Neural progenitor cell (in vitro differentiated cells): ENCODE results near the gene FBLN1. TPM values are rescaled to one million over a fixed set of nuclear protein-coding genes. Genes with fewer than 3 reads are reported as not detected.
"Not testable (repeated sequence)": the region's sequence is repeated elsewhere in the genome, so short reads cannot be mapped to it uniquely, and the experiment has no call there.

Source experiments
- DNase-seq: peaks from one replicate; pipeline ENCODE4 v3.0.0-alpha.2; 2016; ENCODE audit warnings: low spot score
- H2AFZ ChIP-seq: fragments of 200-600 bp; sonication (generic); replicated peaks from 2 replicates; pipeline ENCODE4 v1.6.1; 2016; ENCODE audit warnings: antibody characterized with exemption
- H3F3A ChIP-seq: fragments of 200-600 bp; sonication (generic); 2 replicates; pipeline ENCODE4 v1.6.1; 2016; ENCODE audit warnings: antibody characterized with exemption, low read depth
- H3K27ac ChIP-seq: fragments of 200-600 bp; sonication (generic); 2 replicates; pipeline ENCODE4 v1.5.1; 2016; ENCODE audit warnings: mild to moderate bottlenecking
- H3K27me3 ChIP-seq: fragments of 200-600 bp; sonication (generic); 2 replicates; pipeline ENCODE4 v1.6.1; 2016; ENCODE audit warnings: mild to moderate bottlenecking, moderate library complexity
- H3K36me3 ChIP-seq: fragments of 200-600 bp; sonication (generic); 2 replicates; pipeline ENCODE4 v1.5.1; 2016
- H3K4me1 ChIP-seq: fragments of 200-600 bp; sonication (generic); 2 replicates; pipeline ENCODE4 v1.6.1; 2016; ENCODE audit warnings: mixed run types
- H3K4me2 ChIP-seq: fragments of 200-600 bp; sonication (generic); 2 replicates; pipeline ENCODE4 v1.6.1; 2016
- H3K4me3 ChIP-seq: fragments of 200-600 bp; sonication (generic); 2 replicates; pipeline ENCODE4 v1.5.1; 2016
- H3K79me2 ChIP-seq: fragments of 200-600 bp; sonication (generic); 2 replicates; pipeline ENCODE4 v1.6.1; 2016; ENCODE audit warnings: low read depth
- H3K9ac ChIP-seq: fragments of 200-600 bp; sonication (generic); 2 replicates; pipeline ENCODE4 v1.6.1; 2016
- H3K9me3 ChIP-seq: fragments of 200-600 bp; sonication (generic); 2 replicates; pipeline ENCODE4 v1.5.1; 2016; ENCODE audit warnings: low read depth
- H4K20me1 ChIP-seq: fragments of 200-600 bp; sonication (generic); 2 replicates; pipeline ENCODE4 v1.6.1; 2016; ENCODE audit warnings: low read depth
- H3K27ac Mint-ChIP-seq: 3 replicates; pipeline ENCODE4 v1.8.0; 2021; ENCODE audit warnings: mixed read lengths
- H3K27me3 Mint-ChIP-seq: 2 replicates; pipeline ENCODE4 v1.8.0; 2022; ENCODE audit warnings: low read depth, mild to moderate bottlenecking, inconsistent platforms, moderate library complexity, mixed read lengths; ENCODE audit not compliant: insufficient read depth
- H3K36me3 Mint-ChIP-seq: 3 replicates; pipeline ENCODE4 v1.8.0; 2021; ENCODE audit warnings: mixed read lengths
- H3K4me1 Mint-ChIP-seq: 3 replicates; pipeline ENCODE4 v1.8.0; 2021; ENCODE audit warnings: mixed read lengths
- H3K4me3 Mint-ChIP-seq: 3 replicates; pipeline ENCODE4 v1.8.0; 2021; ENCODE audit warnings: mild to moderate bottlenecking, moderate library complexity, mixed read lengths
- H3K9me3 Mint-ChIP-seq: 3 replicates; pipeline ENCODE4 v1.8.0; 2020; ENCODE audit warnings: mixed read lengths
- EZH2 ChIP-seq: fragments of 200-600 bp; sonication (generic); IDR thresholded peaks from 2 replicates; pipeline ENCODE4 v1.6.1; 2017; ENCODE audit warnings: antibody characterized with exemption, mild to moderate bottlenecking, moderate library complexity
- EZH2phosphoT487 ChIP-seq: fragments of 200-600 bp; sonication (generic); IDR thresholded peaks from 2 replicates; pipeline ENCODE4 v1.6.1; 2017; ENCODE audit warnings: antibody characterized with exemption
- total RNA-seq: library from RNA; depleted of rRNA; stranded (reverse); fragments of >200 nt; gene quantifications from 2 replicates; pipeline ENCODE4 v1.2.3, GENCODE V29; 2015; ENCODE audit warnings: low replicate concordance
- TF ChIP-seq, protein P1 (sequence below): fragments of 200-600 bp; sonication (generic); IDR thresholded peaks from 2 replicates; pipeline ENCODE4 v1.5.1; 2017; ENCODE audit warnings: antibody characterized with exemption, mild to moderate bottlenecking

The FBLN1 gene
- total RNA-seq, 1 donor from 2014 or later = 84.3 TPM

DNA sequence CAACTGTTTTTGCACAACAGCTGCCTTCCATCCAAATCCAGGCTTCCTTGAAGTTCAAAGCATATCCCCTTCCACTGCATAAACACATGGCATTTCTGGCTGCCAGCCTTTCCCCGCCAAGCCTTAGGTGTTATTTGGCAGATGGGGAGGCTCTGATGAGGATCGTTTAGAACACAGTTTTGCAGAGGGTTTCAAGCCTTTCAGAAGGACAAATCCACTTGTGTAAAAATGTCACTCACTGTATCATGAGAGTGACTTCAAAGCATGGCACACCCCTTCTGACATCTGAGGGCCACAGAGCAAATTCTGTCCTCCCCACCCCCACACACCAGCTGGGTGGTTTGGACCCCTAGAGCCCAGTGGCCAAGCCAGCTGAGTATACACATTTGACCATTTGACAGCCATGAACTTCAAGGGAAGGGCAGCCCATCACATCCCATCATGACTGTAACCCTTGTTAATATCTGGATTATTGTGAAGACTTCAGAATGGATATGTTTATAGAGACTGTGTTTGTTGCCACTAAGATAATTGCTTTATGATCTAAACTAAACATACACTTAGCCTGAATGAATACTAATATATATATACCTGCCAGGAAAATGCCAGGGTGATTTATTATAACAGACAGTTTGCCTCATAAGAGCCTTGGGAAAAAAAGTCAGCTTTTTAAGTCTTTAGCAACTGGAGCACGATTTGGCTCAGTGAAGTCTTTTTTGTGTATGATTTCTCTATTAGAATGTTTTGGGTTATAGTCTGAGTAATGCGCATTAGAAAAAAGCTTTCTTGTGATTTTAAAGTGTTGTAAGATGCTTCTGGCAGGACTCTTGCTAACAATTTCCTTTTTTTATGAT lies 31.9 kb downstream of the FBLN1 start:
- Histone ChIP-seq H3K36me3 (no peaks in the 10 kb centered on the region), H2AFZ (no peak overlapping the region), H3K4me3 (no peak overlapping the region), H3K9ac (no peak overlapping the region), H3K4me2 (no peak overlapping the region), H3K79me2 (no peaks in the 10 kb centered on the region), H3K27me3 (no peaks in the 10 kb centered on the region), H3F3A (no peaks in the 10 kb centered on the region), H4K20me1 (peaks cover 3% of the 10 kb centered on the region), H3K27ac (no peak overlapping the region), H3K9me3 (no peaks in the 10 kb centered on the region), H3K4me1 (peaks cover 3% of the 10 kb centered on the region)
- TF ChIP-seq, protein P1, sequence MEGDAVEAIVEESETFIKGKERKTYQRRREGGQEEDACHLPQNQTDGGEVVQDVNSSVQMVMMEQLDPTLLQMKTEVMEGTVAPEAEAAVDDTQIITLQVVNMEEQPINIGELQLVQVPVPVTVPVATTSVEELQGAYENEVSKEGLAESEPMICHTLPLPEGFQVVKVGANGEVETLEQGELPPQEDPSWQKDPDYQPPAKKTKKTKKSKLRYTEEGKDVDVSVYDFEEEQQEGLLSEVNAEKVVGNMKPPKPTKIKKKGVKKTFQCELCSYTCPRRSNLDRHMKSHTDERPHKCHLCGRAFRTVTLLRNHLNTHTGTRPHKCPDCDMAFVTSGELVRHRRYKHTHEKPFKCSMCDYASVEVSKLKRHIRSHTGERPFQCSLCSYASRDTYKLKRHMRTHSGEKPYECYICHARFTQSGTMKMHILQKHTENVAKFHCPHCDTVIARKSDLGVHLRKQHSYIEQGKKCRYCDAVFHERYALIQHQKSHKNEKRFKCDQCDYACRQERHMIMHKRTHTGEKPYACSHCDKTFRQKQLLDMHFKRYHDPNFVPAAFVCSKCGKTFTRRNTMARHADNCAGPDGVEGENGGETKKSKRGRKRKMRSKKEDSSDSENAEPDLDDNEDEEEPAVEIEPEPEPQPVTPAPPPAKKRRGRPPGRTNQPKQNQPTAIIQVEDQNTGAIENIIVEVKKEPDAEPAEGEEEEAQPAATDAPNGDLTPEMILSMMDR = no peak
- TF ChIP-seq EZH2 (no peak), EZH2phosphoT487 (no peak)
- DNase-seq = no peak
- Mint-ChIP-seq H3K4me3 (no peak overlapping the region), H3K4me1 (peaks cover 14% of the 10 kb centered on the region), H3K27ac (no peak overlapping the region), H3K9me3 (no peaks in the 10 kb centered on the region), H3K27me3 (peaks cover 2% of the 10 kb centered on the region), H3K36me3 (peaks cover 3% of the 10 kb centered on the region)

DNA sequence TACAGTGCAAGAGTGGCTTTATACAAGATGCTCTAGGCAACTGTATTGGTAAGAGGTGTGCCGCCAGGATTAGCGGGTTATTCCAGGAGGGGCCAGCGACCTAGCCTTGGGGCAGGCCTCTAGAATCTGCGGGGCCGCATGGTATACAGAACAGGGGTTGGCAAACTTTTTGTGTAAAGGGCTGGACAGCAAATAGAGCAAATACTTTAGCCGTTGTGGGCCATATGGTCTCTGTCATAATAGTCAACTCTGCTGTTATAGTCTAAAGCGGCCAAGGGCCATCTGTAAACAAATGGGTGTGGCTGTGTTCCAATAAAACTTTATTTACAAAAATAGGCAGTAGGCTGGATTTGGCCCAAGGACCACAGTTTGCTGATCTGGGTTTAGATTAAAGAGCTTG lies 32.6 kb downstream of the FBLN1 start:
- H3K4me3 ChIP-seq = no peak overlapping the region
- H3K9ac ChIP-seq = no peak overlapping the region
- H3K9me3 Mint-ChIP-seq = no peaks in the 10 kb centered on the region
- no peak overlapping the region for H3K27ac ChIP-seq
- H2AFZ ChIP-seq = no peak overlapping the region
- H4K20me1 ChIP-seq = peaks cover 3% of the 10 kb centered on the region
- DNase-seq = no peak
- H3K27ac Mint-ChIP-seq = no peak overlapping the region
- no peaks in the 10 kb centered on the region for H3K79me2 ChIP-seq
- H3K4me1 ChIP-seq = peaks cover 3% of the 10 kb centered on the region
- no peak overlapping the region for H3K4me2 ChIP-seq
- peaks cover 3% of the 10 kb centered on the region for H3K36me3 Mint-ChIP-seq
- H3K36me3 ChIP-seq = no peaks in the 10 kb centered on the region
- TF ChIP-seq, protein P1 = no peak
- TF ChIP-seq EZH2 (no peak), EZH2phosphoT487 (no peak)
- H3K4me1 Mint-ChIP-seq = peaks cover 21% of the 10 kb centered on the region
- H3K4me3 Mint-ChIP-seq = no peak overlapping the region
- H3F3A ChIP-seq = no peaks in the 10 kb centered on the region
- no peaks in the 10 kb centered on the region for H3K9me3 ChIP-seq
- no peaks in the 10 kb centered on the region for H3K27me3 ChIP-seq
- peaks cover 2% of the 10 kb centered on the region for H3K27me3 Mint-ChIP-seq

DNA sequence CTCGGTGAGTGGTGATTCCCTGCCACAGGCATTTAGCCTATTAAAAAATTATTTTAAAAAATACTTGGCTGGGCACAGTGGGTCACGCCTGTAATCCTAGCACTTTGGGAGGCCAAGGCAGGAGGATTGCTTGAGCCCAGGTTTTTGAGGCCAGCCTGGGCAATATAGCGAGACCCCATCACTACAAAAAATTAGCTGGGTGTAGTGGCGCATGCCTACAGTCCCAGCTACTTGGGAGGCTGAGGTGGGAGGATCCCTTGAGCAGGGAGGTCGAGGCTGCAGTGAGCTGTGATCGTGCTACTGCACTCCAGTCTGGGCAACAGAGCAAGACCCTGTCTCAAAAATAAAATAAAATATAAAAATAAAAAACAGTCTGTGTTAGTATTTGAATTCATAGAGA lies 33.2 kb downstream of the FBLN1 start:
- H3F3A ChIP-seq, H3K4me2 ChIP-seq, H3K4me3 Mint-ChIP-seq, H3K4me1 ChIP-seq, H3K36me3 Mint-ChIP-seq, H3K27ac Mint-ChIP-seq, H3K9me3 Mint-ChIP-seq, H3K27me3 Mint-ChIP-seq, H3K36me3 ChIP-seq, H2AFZ ChIP-seq, H3K4me3 ChIP-seq, H3K9ac ChIP-seq, H3K27me3 ChIP-seq, DNase-seq, H4K20me1 ChIP-seq, H3K9me3 ChIP-seq, H3K27ac ChIP-seq, H3K79me2 ChIP-seq: not testable (repeated sequence)
- peaks cover 23% of the 10 kb centered on the region for H3K4me1 Mint-ChIP-seq

DNA sequence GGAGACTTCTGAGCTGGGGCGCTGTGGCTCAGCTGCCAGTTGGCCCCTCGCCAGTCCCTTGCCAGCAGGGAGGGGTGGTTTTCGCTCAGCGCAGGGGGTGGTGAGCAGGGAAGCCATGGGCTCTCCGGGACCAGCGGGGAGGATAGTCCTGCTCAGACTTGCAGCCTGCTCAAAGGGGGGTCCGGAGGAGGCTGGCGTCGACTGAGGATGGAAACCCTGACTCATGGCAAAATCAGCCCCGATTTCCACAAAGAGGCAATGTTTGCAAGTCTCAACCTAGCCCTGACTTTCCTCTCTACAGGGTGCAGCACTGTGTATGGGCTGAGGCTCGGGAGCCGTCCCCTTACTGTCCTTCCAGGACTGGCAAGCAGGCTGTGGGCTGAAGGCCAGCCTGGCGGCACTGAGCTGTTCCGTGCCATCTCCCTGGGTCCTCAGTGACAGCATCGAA lies 35.1 kb downstream of the FBLN1 start:
- Mint-ChIP-seq H3K27ac (no peak overlapping the region), H3K36me3 (peaks cover 3% of the 10 kb centered on the region), H3K9me3 (no peaks in the 10 kb centered on the region), H3K27me3 (peaks cover 2% of the 10 kb centered on the region), H3K4me1 (peaks cover 16% of the 10 kb centered on the region), H3K4me3 (no peak overlapping the region)
- Histone ChIP-seq H3K4me1 (peaks cover 3% of the 10 kb centered on the region), H3K27ac (no peak overlapping the region), H3K79me2 (no peaks in the 10 kb centered on the region), H3K36me3 (no peaks in the 10 kb centered on the region), H3K27me3 (no peaks in the 10 kb centered on the region), H3K4me3 (no peak overlapping the region), H2AFZ (no peak overlapping the region), H3F3A (no peaks in the 10 kb centered on the region), H3K4me2 (no peak overlapping the region), H4K20me1 (no peaks in the 10 kb centered on the region), H3K9ac (no peak overlapping the region), H3K9me3 (no peaks in the 10 kb centered on the region)
- TF ChIP-seq, protein P1 = no peak
- no peak for TF ChIP-seq EZH2
- no peak for TF ChIP-seq EZH2phosphoT487
- DNase-seq = no peak
